Endothelial cell of umbilical vein (primary cell): ENCODE results near the gene TMEM154. TPM values are rescaled to one million over a fixed set of nuclear protein-coding genes. Genes with fewer than 3 reads are reported as not detected.

Experiments used
- BruUV-seq: library from RNA; stranded (reverse); fragments of 400-500 nt; replicated peaks from 2 replicates; lab custom pipeline; 2021; lab: Mats Ljungman, UMichigan
- CTCF ChIA-PET: fragments of 300-600, 350-600 bp; sonication (Branson Sonifier 250); formaldehyde crosslinking; loops from one replicate; lab custom pipeline; 2021; ENCODE audit warnings: antibody characterized with exemption, inconsistent platforms; lab: Charles Lee
- POLR2A ChIA-PET: fragments of 300-600, 350-600 bp; sonication (Branson Sonifier 250); formaldehyde crosslinking; loops from one replicate; lab custom pipeline; 2021; ENCODE audit warnings: antibody characterized with exemption, inconsistent platforms; lab: Charles Lee
- DNase-seq: peaks from one replicate; pipeline ENCODE4 v3.0.0-alpha.2; 2011; ENCODE audit warnings: low read depth, low spot score
- FAIRE-seq: peaks from 2 replicates; lab custom pipeline; 2011; peaks lifted over from hg19 to GRCh38; lab: Jason Lieb, UNC
- H2AFZ ChIP-seq: 2 replicates; pipeline ENCODE4 v1.6.0; 2012; ENCODE audit warnings: low read depth, low read length, control low read depth, inconsistent platforms
- H3K27ac ChIP-seq: 2 replicates; pipeline ENCODE4 v1.5.1; 2011; ENCODE audit warnings: low read depth, mild to moderate bottlenecking, control low read depth, low read length, moderate library complexity; ENCODE audit not compliant: insufficient read depth
- H3K27me3 ChIP-seq, 2 experiments: 2 replicates each; pipeline versions ENCODE4 v1.6.0 to v1.6.1; 2011; ENCODE audit warnings: low read length in 2 of 2, mixed read lengths in 1 of 2; ENCODE audit not compliant: control insufficient read depth in 2 of 2, insufficient read depth in 2 of 2
- H3K36me3 ChIP-seq, 2 experiments: 2 replicates in 1 of 2; 3 replicates in 1 of 2; pipeline ENCODE4 v1.5.1; 2011; ENCODE audit warnings: low read length in 2 of 2, mild to moderate bottlenecking in 1 of 2, moderate library complexity in 1 of 2; ENCODE audit not compliant: control insufficient read depth in 2 of 2, insufficient read depth in 2 of 2; ENCODE audit errors: extremely low read depth in 1 of 2
- H3K4me1 ChIP-seq: 3 replicates; pipeline ENCODE4 v1.5.1; 2011; ENCODE audit warnings: mild to moderate bottlenecking, low read length; ENCODE audit not compliant: control insufficient read depth, insufficient read depth; ENCODE audit errors: extremely low read depth
- H3K4me2 ChIP-seq: 2 replicates; pipeline ENCODE4 v1.6.1; 2011; ENCODE audit warnings: low read length, control low read depth, mixed read lengths; ENCODE audit not compliant: insufficient read depth
- H3K4me3 ChIP-seq, 3 experiments: fragments of 200-600 bp in 1 of 3; sonication (generic), shearing (Covaris generic) in 1 of 3; replicated peaks in 1 of 3; 2 replicates each; pipeline ENCODE4 v1.5.1; 2011 to 2016; ENCODE audit warnings: control low read depth in 3 of 3, low read length in 3 of 3, mild to moderate bottlenecking in 2 of 3, inconsistent platforms in 1 of 3, low read depth in 1 of 3, moderate library complexity in 1 of 3; ENCODE audit not compliant: insufficient read depth in 1 of 3
- H3K79me2 ChIP-seq: 2 replicates; pipeline ENCODE4 v1.6.0; 2012; ENCODE audit warnings: low read length, inconsistent platforms; ENCODE audit not compliant: control insufficient read depth, insufficient read depth
- H3K9ac ChIP-seq: replicated peaks from 2 replicates; pipeline ENCODE3; 2011; ENCODE audit warnings: low read length, control low read depth; ENCODE audit not compliant: insufficient read depth; ENCODE audit errors: extremely low read depth
- H3K9me1 ChIP-seq: replicated peaks from 3 replicates; pipeline ENCODE4 v1.6.0; 2011; ENCODE audit warnings: mild to moderate bottlenecking, low read length; ENCODE audit not compliant: control insufficient read depth, insufficient read depth; ENCODE audit errors: extremely low read depth
- H3K9me3 ChIP-seq: replicated peaks from 2 replicates; pipeline ENCODE4 v1.5.1; 2012; ENCODE audit warnings: low read length, inconsistent platforms; ENCODE audit not compliant: control insufficient read depth, insufficient read depth
- H4K20me1 ChIP-seq: replicated peaks from 2 replicates; pipeline ENCODE3; 2011; ENCODE audit warnings: mild to moderate bottlenecking, low read length; ENCODE audit not compliant: control insufficient read depth, insufficient read depth; ENCODE audit errors: extremely low read depth
- CTCF ChIP-seq, 2 donors: IDR thresholded peaks; 1 replicate in 1 of 2; 2 replicates in 1 of 2; pipeline ENCODE4 v1.5.1; 2011; ENCODE audit warnings: low read length in 2 of 2, mild to moderate bottlenecking in 2 of 2, moderate library complexity in 2 of 2, control low read depth in 1 of 2, inconsistent platforms in 1 of 2, low read depth in 1 of 2; ENCODE audit not compliant: insufficient read depth in 1 of 2; ENCODE audit errors: extremely low read depth in 1 of 2
- GATA2 ChIP-seq: IDR thresholded peaks from 2 replicates; pipeline ENCODE4 v1.7.0; 2011; ENCODE audit warnings: low read depth, mild to moderate bottlenecking, moderate library complexity, mixed read lengths, low read length; ENCODE audit not compliant: insufficient read length, insufficient read depth
- MAX ChIP-seq: IDR thresholded peaks from 2 replicates; pipeline ENCODE4 v1.6.1; 2011; ENCODE audit not compliant: insufficient read depth, insufficient read length
- dilution Hi-C: fragments of 300-500 bp; cut with MboI; formaldehyde crosslinking; loops from one replicate; pipeline ENCODE4 v1.15.0; 2019; ENCODE audit warnings: low sequenced_read_pairs; ENCODE audit not compliant: extremely low pct_ligation_motif_present
- intact Hi-C: fragments of 100-400 bp; cut with micrococcal nuclease; formaldehyde crosslinking; loops from one replicate; pipeline ENCODE4 v1.10.0; 2022
- polyA plus RNA-seq, 4 experiments: library from polyadenylated mRNA; depleted of rRNA in 3 of 4; stranded (reverse) in 3 of 4; unstranded in 1 of 4; fragments of >200 nt; gene quantifications; 2 replicates each; pipeline versions ENCODE4 v1.2.1 to v1.2.3, GENCODE V29; 2011 to 2012; ENCODE audit warnings: missing spikeins in 1 of 4
- total RNA-seq: library from RNA; stranded (reverse); gene quantifications from 2 replicates; pipeline ENCODE4 v1.2.3, GENCODE V29; 2021

Gene TMEM154
- total and polyA plus RNA-seq, 2 donors (not counting 3 experiments of a cell fraction or from before 2014, with no cell fraction given): 5.4 to 50.0 TPM

GRCh38 chr4:152640058-152640921 lies 39.5 kb downstream of the TMEM154 start:
- dilution Hi-C loops (no loop called here), intact Hi-C loops (loop anchor here (1.0 to 5.0 kb wide), 6 partner anchors 95 to 487 kb away; partner anchors contain the start of gene FBXW7)
- BruUV-seq: no TSS peak
- Histone ChIP-seq H3K27ac (no peak overlapping the region), H3K4me2 (no peak overlapping the region), H3K4me3 (no peak overlapping the region), H3K9me3 (no peaks in the 10 kb centered on the region), H3K9me1 (no peaks in the 10 kb centered on the region), H4K20me1 (no peaks in the 10 kb centered on the region), H3K9ac (no peak overlapping the region), H2AFZ (no peak overlapping the region), H3K27me3 (no peaks in the 10 kb centered on the region), H3K79me2 (no peaks in the 10 kb centered on the region), H3K36me3 (no peaks in the 10 kb centered on the region), H3K4me1 (no peaks in the 10 kb centered on the region)
- TF ChIP-seq CTCF (IDR thresholded peaks at IDR 0.05; ENCODE audit: extremely low read depth in 1 of 2, insufficient read depth in 1 of 2, low read depth in 1 of 2, low read length in 2 of 2) (peak in 1 of 2 donors; percentile 29), MAX (no peak)
- ChIA-PET POLR2A (no interaction called here), CTCF (interaction anchor here (0.6 to 7.0 kb wide), 19 partner anchors 12 to 488 kb away, joined by 3 to 139 read pairs (median 3); partner anchors contain the start of genes FBXW7 and TMEM154)
- FAIRE-seq: peak; percentile 66
- peak; percentile 30 for DNase-seq

- FAIRE-seq (no peak), DNase-seq (no peak)
- H3K4me1 ChIP-seq: no peaks in the 10 kb centered on the region
- ChIA-PET CTCF (interaction anchor here (1.0 to 5.3 kb wide), 2 partner anchors 9 to 181 kb away, joined by 3 to 44 read pairs; no protein-coding TSS in a partner anchor), POLR2A (no interaction called here)
- H3K9ac ChIP-seq: no peak overlapping the region
- no peak overlapping the region for H2AFZ ChIP-seq
- dilution Hi-C loops: no loop called here
- H3K36me3 ChIP-seq: peaks cover 0 to 3% of the 10 kb centered on the region in 2 experiments
- H3K9me3 ChIP-seq: no peaks in the 10 kb centered on the region
- H3K79me2 ChIP-seq: no peaks in the 10 kb centered on the region
- no peaks in the 10 kb centered on the region for H3K27me3 ChIP-seq
- H3K9me1 ChIP-seq: no peaks in the 10 kb centered on the region
- BruUV-seq: no TSS peak
- no peak for TF ChIP-seq GATA2
- TF ChIP-seq MAX: no peak
- H3K27ac ChIP-seq: no peak overlapping the region
- intact Hi-C loops: no loop called here
- H3K4me2 ChIP-seq: no peak overlapping the region
- H3K4me3 ChIP-seq: no peak overlapping the region
- no peaks in the 10 kb centered on the region for H4K20me1 ChIP-seq
Measured at GRCh38 chr4:152635851-152636250, 43.9 kb downstream of the TMEM154 start.
